PC-9 (cell line): Measurements from ENCODE around the gene IL4I1. TPM values are rescaled to one million over a fixed set of nuclear protein-coding genes. Genes with fewer than 3 reads are reported as not detected.
A peak's percentile ranks its signal among the peaks of the same experiment; 100 is the strongest.

Source experiments
- BruUV-seq: library from RNA; stranded (reverse); fragments of 400-500 nt; replicated peaks from 2 replicates; lab custom pipeline; 2021; lab: Mats Ljungman, UMichigan
- CTCF ChIA-PET: fragments of 300-600 bp; sonication (Branson Sonifier 250); formaldehyde crosslinking; loops from one replicate; lab custom pipeline; 2022; ENCODE audit warnings: antibody characterized with exemption; lab: Charles Lee
- POLR2A ChIA-PET: fragments of 300-600 bp; sonication (Branson Sonifier 250); formaldehyde crosslinking; loops from one replicate; lab custom pipeline; 2022; ENCODE audit warnings: antibody characterized with exemption; ENCODE audit not compliant: unreplicated experiment; lab: Charles Lee
- DNase-seq, 2 experiments: peaks; one replicate each; pipeline versions ENCODE4 v3.0.0 to v3.0.0-alpha.2; 2015 to 2022; ENCODE audit warnings: mixed read lengths in 1 of 2
- H2AFZ ChIP-seq: fragments of 200-600 bp; sonication (generic); 2 replicates; pipeline ENCODE4 v1.8.1; 2017; ENCODE audit warnings: antibody characterized with exemption
- H3F3A ChIP-seq: fragments of 200-600 bp; sonication (generic); 2 replicates; pipeline ENCODE4 v1.8.1; 2017; ENCODE audit warnings: antibody characterized with exemption, mild to moderate bottlenecking, low read depth; ENCODE audit not compliant: insufficient read depth
- H3K27ac ChIP-seq: fragments of 200-600 bp; sonication (generic); 2 replicates; pipeline ENCODE4 v1.6.1; 2016; ENCODE audit warnings: mixed run types
- H3K27me3 ChIP-seq: fragments of 200-600 bp; sonication (generic); 2 replicates; pipeline ENCODE4 v1.6.1; 2016; ENCODE audit warnings: low read depth, mixed run types; ENCODE audit not compliant: insufficient read depth
- H3K36me3 ChIP-seq: fragments of 200-600 bp; sonication (generic); 2 replicates; pipeline ENCODE4 v1.6.1; 2016; ENCODE audit warnings: low read depth, mixed run types
- H3K4me1 ChIP-seq: fragments of 200-600 bp; sonication (generic); replicated peaks from 2 replicates; pipeline ENCODE4 v1.6.1; 2016; ENCODE audit warnings: mixed run types; ENCODE audit not compliant: insufficient read depth
- H3K4me2 ChIP-seq: fragments of 200-600 bp; sonication (generic); 2 replicates; pipeline ENCODE4 v1.6.1; 2017; ENCODE audit warnings: mixed run types
- H3K4me3 ChIP-seq: fragments of 200-600 bp; sonication (generic); 2 replicates; pipeline ENCODE4 v1.6.1; 2016; ENCODE audit warnings: mixed run types
- H3K79me2 ChIP-seq: fragments of 200-600 bp; sonication (generic); 2 replicates; pipeline ENCODE4 v1.6.1; 2017; ENCODE audit warnings: low read depth, mixed run types
- H3K9me2 ChIP-seq: fragments of 200-600 bp; sonication (generic); 2 replicates; pipeline ENCODE4 v1.8.1; 2017; ENCODE audit warnings: mild to moderate bottlenecking; ENCODE audit not compliant: insufficient read depth
- H3K9me3 ChIP-seq: fragments of 200-600 bp; sonication (generic); 2 replicates; pipeline ENCODE4 v1.8.1; 2016; ENCODE audit warnings: low read depth; ENCODE audit not compliant: insufficient read depth
- H4K20me1 ChIP-seq: fragments of 200-600 bp; sonication (generic); 2 replicates; pipeline ENCODE4 v1.8.1; 2017; ENCODE audit not compliant: insufficient read depth
- EZH2 ChIP-seq: fragments of 200-600 bp; sonication (generic); IDR thresholded peaks from 2 replicates; pipeline ENCODE4 v1.8.0; 2017; ENCODE audit warnings: antibody characterized with exemption, low read depth
- intact Hi-C: fragments of 100-400 bp; cut with micrococcal nuclease; formaldehyde crosslinking; loops from one replicate; pipeline ENCODE4 v1.10.0; 2022; ENCODE audit not compliant: unreplicated experiment
- total RNA-seq: library from RNA; stranded (reverse); gene quantifications from 2 replicates; pipeline ENCODE4 v1.2.3, GENCODE V29; 2021
- TF ChIP-seq, protein P1 (sequence below): fragments of 200-600 bp; sonication (generic); conservative IDR thresholded peaks from 2 replicates; pipeline ENCODE4 v1.6.1; 2017; ENCODE audit warnings: mixed run types, antibody characterized with exemption, mild to moderate bottlenecking, moderate library complexity

Gene IL4I1
- total RNA-seq, 1 experiment from 2014 or later = not detected

DNA sequence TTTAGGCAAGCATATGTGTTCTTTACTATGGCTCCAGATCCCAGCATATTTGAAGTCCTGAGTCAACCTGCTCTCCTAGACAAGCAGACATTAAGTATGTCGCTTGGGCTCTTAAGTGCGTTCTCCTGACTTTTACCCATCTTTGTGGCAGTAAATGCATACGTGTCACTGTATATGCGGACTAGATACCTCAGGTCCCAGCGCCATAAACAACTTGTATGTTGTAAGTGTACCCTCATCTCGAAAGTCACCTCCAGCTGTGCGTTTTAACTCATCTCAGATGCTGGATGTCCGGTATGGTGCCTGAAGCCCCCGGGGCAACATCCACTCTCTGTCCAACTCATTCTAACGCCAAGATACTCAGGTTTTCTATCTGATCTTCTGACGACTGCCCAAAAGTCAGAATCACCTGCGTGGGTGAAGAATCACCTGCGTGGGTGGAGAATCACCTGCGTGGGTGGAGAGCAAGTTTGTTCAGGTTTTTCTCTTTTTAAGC lies 44.0 kb downstream of the IL4I1 start:
- Histone ChIP-seq H3F3A (peaks cover 73% of the 10 kb centered on the region; the same call in 1 of the 2 replicates), H3K9me3 (no peaks in the 10 kb centered on the region), H4K20me1 (peaks cover 57% of the 10 kb centered on the region), H3K27ac (no peak overlapping the region), H3K79me2 (peaks cover 56% of the 10 kb centered on the region), H3K4me1 (peaks cover 37% of the 10 kb centered on the region), H2AFZ (no peak overlapping the region), H3K9me2 (no peaks in the 10 kb centered on the region), H3K36me3 (no peaks in the 10 kb centered on the region), H3K4me3 (peak overlapping the region; percentile 99; the same call in 1 of the 2 replicates), H3K27me3 (no peaks in the 10 kb centered on the region), H3K4me2 (peak overlapping the region; percentile 95)
- no peak for TF ChIP-seq EZH2
- TF ChIP-seq, protein P1, sequence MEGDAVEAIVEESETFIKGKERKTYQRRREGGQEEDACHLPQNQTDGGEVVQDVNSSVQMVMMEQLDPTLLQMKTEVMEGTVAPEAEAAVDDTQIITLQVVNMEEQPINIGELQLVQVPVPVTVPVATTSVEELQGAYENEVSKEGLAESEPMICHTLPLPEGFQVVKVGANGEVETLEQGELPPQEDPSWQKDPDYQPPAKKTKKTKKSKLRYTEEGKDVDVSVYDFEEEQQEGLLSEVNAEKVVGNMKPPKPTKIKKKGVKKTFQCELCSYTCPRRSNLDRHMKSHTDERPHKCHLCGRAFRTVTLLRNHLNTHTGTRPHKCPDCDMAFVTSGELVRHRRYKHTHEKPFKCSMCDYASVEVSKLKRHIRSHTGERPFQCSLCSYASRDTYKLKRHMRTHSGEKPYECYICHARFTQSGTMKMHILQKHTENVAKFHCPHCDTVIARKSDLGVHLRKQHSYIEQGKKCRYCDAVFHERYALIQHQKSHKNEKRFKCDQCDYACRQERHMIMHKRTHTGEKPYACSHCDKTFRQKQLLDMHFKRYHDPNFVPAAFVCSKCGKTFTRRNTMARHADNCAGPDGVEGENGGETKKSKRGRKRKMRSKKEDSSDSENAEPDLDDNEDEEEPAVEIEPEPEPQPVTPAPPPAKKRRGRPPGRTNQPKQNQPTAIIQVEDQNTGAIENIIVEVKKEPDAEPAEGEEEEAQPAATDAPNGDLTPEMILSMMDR = no peak
- BruUV-seq = no TSS peak
- CTCF ChIA-PET = no interaction called here
- POLR2A ChIA-PET = interaction anchor here (0.6 kb wide), 1 partner anchor 187 kb away, joined by 3 read pairs; the partner anchor contains the start of genes BCL2L12 and IRF3
- intact Hi-C loops = no loop called here
- DNase-seq = no peak

DNA sequence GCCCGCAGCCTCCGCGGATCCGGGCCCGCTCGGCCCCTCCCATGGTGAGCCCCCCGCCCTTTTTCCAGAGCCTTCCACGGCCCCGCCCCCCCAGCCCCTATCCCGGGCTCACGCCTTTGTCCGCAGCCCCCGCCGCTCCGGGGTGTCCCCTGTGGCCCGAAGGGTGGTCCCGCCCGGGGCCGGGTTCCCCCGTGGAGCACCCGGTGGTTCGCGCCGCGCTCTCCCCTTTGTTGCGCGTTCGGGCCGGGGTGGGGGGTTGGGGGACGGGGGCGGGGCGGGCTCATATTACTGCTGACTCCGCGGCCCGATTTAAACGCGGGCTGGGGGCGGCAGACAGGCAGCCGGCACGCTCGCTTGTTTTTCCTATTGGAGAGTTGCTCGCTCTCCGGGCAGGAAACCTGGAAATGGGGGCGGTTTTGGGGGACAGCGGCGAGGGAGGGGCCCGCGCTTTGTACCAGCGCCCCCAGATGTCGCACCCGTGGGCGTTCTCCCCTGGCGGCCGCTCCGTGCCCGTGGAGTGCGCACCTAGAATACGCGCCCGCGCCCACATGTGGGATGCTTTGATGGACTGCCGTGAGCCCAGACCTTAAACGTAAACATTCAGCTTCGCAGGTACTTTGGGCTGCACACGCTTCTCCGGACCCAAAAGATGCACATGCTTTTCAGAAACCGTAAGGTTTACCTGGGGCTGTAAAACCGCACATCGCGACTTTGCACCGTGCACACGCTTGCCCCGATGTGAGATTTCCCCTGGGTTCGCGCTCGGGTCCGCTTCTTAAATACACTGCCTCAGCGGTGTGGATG lies 45.0 kb downstream of the IL4I1 start:
- no TSS peak for BruUV-seq

More for the DNA sequence above, 45.0 kb downstream of the IL4I1 start:
- no peaks in the 10 kb centered on the region for H3K9me3 ChIP-seq
- H3K27me3 ChIP-seq = no peaks in the 10 kb centered on the region
- TF ChIP-seq, protein P1 = no peak
- TF ChIP-seq EZH2 = no peak
- no peak overlapping the region for H3K27ac ChIP-seq
- intact Hi-C loops = no loop called here
- H3K79me2 ChIP-seq = peaks cover 56% of the 10 kb centered on the region
- no peaks in the 10 kb centered on the region for H3K9me2 ChIP-seq
- no peak for DNase-seq
- CTCF ChIA-PET = no interaction called here
- H2AFZ ChIP-seq = no peak overlapping the region
- peaks cover 37% of the 10 kb centered on the region for H3K4me1 ChIP-seq
- H3K4me3 ChIP-seq = peak overlapping the region; percentile 99
- H4K20me1 ChIP-seq = peaks cover 47% of the 10 kb centered on the region
- peak overlapping the region; percentile 95 for H3K4me2 ChIP-seq
- no peaks in the 10 kb centered on the region for H3K36me3 ChIP-seq
- H3F3A ChIP-seq = peaks cover 71% of the 10 kb centered on the region; the same call in 1 of the 2 replicates
- POLR2A ChIA-PET = no interaction called here
